Left forelimb (tissue), 1 donor: ENCODE measurements around the gene TRMT6.

Experiments
- DNase-seq: peaks from one replicate; pipeline ENCODE4 v3.0.0-alpha.2; 2018; ENCODE audit warnings: low spot score

Gene TRMT6, protein sequence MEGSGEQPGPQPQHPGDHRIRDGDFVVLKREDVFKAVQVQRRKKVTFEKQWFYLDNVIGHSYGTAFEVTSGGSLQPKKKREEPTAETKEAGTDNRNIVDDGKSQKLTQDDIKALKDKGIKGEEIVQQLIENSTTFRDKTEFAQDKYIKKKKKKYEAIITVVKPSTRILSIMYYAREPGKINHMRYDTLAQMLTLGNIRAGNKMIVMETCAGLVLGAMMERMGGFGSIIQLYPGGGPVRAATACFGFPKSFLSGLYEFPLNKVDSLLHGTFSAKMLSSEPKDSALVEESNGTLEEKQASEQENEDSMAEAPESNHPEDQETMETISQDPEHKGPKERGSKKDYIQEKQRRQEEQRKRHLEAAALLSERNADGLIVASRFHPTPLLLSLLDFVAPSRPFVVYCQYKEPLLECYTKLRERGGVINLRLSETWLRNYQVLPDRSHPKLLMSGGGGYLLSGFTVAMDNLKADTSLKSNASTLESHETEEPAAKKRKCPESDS

GRCh38 chr20:5950271-5951031 is at the start of gene TRMT6, which contains the start of gene MCM8:
Gene TRMT6 (minus strand): TSS chr20:5950533. CDS start chr20:5950405, 128 bp downstream.
Gene MCM8 (plus strand): TSS chr20:5950652. CDS start chr20:5952016, 1,364 bp downstream.
- peak; percentile 94 for DNase-seq

- no peak for DNase-seq
These were observed 49.5 kb upstream of the TRMT6 start for GRCh38 chr20:5999783-6000182.

GRCh38 chr20:5996765-5997164 is 46.4 kb upstream of the TRMT6 start:
- no peak for DNase-seq

GRCh38 chr20:5991623-5992441 is 41.5 kb upstream of the TRMT6 start:
- DNase-seq: no peak

GRCh38 chr20:5990946-5991345 is 40.6 kb upstream of the TRMT6 start:
- no peak for DNase-seq

GRCh38 chr20:5989539-5989938 is 39.2 kb upstream of the TRMT6 start:
- no peak for DNase-seq

DNA sequence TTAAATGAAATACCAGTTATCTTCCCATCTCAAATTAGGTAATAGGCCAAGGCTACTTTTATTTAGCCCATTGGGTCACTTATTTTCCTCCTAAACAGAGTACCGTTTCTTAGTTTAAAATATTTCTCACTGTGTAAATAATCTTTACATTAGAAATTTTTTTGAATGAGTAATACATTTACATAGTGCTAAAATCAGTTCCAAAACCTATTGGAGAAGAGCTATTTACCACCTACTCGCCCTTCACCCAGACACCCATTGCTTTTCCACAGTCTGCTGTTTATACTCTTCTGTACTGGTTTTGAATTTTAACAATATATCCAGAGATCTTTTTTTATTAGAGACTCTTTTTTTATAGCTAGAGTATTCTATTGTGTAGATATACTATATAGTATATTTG is 37.0 kb upstream of the TRMT6 start:
- no peak for DNase-seq

GRCh38 chr20:5980720-5981538 is 30.6 kb upstream of the TRMT6 start:
- no peak for DNase-seq

DNA sequence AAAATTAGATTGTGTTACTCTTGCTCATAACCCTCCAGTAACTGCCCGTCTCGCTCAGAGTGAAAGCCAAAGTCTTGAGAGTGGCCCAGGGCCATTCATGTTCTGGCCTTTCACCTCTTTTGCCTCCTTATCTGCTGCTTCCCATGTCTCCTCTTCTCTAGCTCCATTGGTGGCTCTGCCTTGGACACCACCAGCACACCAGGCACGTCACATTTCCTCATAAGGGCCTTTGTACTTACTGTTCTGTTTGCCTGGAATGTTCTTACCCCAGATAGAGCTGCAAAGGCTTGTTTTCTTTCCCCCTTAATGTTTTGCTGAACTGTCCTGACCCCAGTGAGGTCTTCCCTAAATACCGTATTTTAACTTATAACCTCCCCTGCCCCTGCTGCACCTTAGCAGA is 29.5 kb upstream of the TRMT6 start:
- DNase-seq: no peak

- DNase-seq: no peak
These were observed 27.6 kb upstream of the TRMT6 start for GRCh38 chr20:5977975-5978374.

DNA sequence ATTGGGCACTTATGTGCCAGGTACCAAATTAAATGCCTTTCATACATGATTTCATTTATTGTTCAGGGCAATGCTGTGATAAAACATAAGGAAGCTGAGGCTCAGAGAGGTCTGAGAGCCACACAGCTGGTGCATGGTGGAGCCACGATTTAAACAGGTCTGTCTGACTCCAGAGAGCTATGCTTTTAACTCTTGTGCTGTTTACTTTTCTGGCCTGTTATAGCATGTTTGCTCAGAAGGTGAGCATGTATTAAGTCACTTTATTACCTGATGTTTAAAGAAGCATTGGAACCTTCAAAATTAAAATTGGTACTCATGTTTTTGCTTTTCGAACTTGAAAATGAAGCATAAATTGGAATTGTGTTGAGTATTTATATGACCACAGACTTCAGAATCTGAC is 26.9 kb upstream of the TRMT6 start:
- no peak for DNase-seq

GRCh38 chr20:5975778-5976177 is 25.4 kb upstream of the TRMT6 start:
- DNase-seq: no peak

DNA sequence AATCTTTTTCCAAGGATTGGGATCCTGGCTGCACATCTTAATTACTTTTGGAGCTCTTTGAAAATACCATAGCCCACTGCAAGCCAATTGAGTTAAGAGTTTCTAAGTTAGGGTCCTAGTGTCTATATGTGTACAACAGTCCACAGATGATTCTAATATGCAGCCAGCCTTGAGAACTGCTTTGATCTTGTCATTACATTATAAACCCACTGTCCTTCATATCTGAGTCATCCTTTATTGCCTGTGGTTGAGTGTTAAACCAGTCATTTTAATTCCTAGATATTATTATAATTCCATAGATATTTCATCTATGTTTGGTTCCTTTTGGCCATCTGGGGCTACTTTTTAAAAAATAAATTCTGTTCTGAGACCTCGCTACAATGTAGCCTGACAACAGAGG is 24.2 kb upstream of the TRMT6 start:
- no peak for DNase-seq

GRCh38 chr20:5973971-5974370 is 23.6 kb upstream of the TRMT6 start:
- DNase-seq: no peak

DNA sequence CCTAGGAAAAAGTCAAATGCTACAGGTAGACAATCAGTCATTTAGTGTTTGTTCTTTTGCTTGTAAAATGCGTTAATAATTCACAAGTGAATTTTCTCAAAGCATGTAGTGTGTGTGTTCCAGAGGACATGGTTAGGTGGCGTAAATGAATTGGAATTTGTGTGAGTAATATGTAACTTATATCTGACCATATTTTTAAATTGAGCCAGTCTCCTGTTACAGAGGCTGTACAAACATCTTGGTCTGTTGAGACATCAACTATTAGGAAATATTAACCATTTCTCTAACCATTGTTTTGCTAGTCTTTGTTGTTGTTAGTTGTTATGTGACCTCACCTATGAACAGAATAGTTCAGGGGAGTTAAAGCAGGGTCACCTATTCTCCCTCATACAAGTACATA is 22.8 kb upstream of the TRMT6 start:
- DNase-seq: no peak

- DNase-seq: no peak
These were observed 20.9 kb upstream of the TRMT6 start for GRCh38 chr20:5971203-5971602.

DNA sequence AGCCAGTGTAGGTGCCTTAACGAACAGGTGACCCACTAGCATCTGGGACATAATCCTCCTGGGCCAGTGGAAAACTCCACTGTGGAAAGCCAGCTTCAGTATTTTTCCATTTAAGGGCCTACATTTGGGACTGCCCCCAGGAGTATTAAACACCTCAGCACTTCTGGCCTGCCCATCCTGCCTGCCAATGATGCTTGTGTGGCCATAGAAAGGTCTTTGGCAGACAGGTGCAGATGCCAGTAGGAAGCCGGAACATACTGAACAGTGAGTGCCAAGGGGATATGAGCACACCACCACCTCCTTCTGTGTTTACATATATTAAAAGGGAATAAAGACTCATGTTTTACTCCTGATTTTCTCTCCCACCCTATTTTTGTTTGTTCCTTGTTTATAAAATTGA is 20.0 kb upstream of the TRMT6 start:
- no peak for DNase-seq

- DNase-seq: no peak
These were observed 19.6 kb upstream of the TRMT6 start for GRCh38 chr20:5969940-5970339.

DNA sequence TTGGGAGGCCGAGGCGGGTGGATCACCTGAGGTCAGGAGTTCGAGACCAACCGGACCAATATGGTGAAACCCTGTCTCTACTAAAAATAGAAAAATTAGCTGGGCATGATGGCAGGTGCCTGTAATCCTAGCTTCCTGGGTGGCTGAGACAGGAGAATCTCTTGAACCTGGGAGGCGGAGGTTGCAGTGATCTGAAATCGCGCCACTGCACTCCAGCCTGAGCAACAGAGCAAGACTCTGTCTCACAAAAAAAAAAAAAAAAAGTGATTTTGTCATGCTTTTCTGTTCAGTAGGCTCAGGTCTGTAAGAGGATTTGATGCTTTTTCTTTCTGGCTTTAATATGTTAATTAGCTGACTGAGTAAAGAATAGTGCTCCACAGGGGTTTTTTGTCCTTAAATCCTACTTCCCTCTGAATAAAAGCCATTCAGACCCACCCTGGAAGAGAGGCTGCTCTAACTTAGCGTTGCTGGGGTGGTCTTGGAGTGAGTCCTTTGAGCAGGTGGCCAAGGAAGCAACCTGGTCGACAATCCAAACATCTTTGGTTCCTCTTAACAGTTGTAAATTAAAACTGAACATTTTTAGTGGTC is 19.1 kb upstream of the TRMT6 start:
- no peak for DNase-seq

DNA sequence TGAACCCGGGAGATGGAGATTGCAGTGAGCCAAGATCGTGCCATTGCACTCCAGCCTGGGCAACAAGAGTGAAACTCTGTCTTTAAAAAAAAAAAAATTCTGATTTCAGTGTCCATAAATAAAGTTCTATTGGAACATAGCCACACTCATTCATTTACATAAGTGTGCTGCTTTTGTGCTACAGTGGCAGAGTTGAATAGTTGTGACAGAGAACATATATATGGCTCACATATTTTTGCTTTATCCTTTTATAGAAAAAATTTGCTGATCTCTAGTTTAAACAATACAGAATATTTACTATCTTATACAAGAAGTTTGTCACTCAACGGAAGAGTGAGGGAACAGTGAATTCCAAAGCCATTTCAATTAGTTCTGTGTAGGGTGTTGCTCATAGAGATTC is 18.1 kb upstream of the TRMT6 start:
- DNase-seq: no peak

DNA sequence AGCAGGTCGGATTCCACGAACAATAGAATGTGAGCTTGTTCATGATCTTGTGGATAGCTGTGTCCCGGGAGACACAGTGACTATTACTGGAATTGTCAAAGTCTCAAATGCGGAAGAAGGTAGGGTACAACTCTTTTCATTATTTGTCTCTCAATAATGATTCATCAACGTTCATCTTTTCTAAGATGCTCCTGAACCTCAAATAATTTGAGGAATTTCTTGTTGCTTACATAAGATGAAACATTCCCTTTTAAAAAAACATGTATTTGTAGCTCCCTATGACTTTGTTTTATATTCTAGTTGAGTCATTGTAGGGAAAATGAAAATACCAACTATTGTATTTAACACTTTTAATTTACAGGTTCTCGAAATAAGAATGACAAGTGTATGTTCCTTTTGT is 17.1 kb upstream of the TRMT6 start:
- DNase-seq: no peak
